ENCODE results near the gene RFTN1.

DNA sequence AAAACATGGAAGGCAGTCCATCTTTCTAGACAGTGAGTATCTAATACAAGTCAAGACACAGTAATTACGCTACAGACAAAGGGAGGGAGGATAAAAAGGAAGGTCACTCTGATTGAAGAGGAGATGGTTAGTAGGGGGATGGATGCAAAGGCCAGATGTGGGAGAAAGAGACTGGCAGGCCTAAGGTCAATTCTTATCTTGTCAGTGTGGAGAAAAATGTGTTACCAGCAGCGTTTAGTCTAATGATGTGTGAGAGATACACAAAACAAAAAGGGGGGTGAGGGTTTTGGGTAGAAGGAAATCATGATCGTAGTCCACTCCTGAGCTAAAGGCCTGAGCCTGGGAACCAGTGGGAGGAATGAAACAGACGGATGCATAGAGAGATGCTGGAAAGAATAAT, 46.7 kb downstream of the RFTN1 start:
- TF ChIP-seq POLR2A (IDR thresholded peaks at IDR 0.05; ENCODE audit: low read length) (no peak), GATA1 (IDR thresholded peaks at IDR 0.05; ENCODE audit: low read depth, low read length) (no peak)
